GM12873 (cell line): Measurements from ENCODE around the gene CAPN2.

Source experiments
- CTCF ChIP-seq: IDR thresholded peaks from 2 replicates; pipeline ENCODE4 v1.5.1; 2012; ENCODE audit warnings: low read depth, mild to moderate bottlenecking, moderate library complexity, low read length, control low read depth; ENCODE audit not compliant: insufficient read depth; ENCODE audit errors: missing control alignments

CAPN2 gene

GRCh38 chr1:223710179-223711133 lies 1.9 kb upstream of the CAPN2 start:
- no peak for TF ChIP-seq CTCF

GRCh38 chr1:223711173-223711572 lies 1.2 kb upstream of the CAPN2 start:
- no peak for TF ChIP-seq CTCF

- TF ChIP-seq CTCF, result no peak
Observed at GRCh38 chr1:223711747-223712193, 569 bp upstream of the CAPN2 start.

- no peak for TF ChIP-seq CTCF
Observed at GRCh38 chr1:223712850-223713474, 623 bp downstream of the CAPN2 start.

- no peak for TF ChIP-seq CTCF
Observed at GRCh38 chr1:223713546-223714420, 1.4 kb downstream of the CAPN2 start.

- TF ChIP-seq CTCF, result no peak
Observed at GRCh38 chr1:223714421-223714724, 2.0 kb downstream of the CAPN2 start.
